ENCODE data around the gene GNG2. TPM values are rescaled to one million over a fixed set of nuclear protein-coding genes. Genes with fewer than 3 reads are reported as not detected.

Gene GNG2
- total and polyA plus RNA-seq, 7 donors: 1.4 to 8.2 (median 2.1) TPM

DNA sequence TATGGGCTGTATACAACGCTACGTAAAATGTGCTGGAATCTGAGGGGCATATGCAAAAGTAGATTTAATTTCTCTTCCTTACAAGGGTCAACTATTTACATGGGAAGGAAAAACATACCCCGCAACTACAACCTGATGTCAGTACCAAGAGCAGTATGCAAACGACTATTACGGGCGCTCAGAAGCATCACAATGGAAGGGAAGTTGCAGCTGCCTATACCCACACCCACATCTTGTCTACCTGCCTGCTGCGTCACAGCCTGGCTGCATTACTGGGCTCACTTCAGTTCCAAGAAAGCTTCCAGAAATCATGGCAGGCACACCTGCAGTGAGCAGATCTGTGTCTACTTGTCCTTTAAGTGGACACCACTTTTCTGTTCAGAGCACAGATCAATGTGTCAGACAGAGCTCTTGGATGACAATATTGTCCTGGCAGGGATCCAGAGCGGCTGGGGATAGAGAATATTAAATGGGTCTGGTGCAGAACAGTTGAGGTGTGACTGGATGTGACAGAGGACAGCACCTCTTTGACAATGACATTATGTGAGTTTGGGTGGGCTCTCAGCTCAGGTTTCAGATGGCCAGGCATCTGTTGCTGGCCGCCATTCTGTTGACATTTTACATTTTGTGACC lies 41.5 kb upstream of the GNG2 start:
- TF ChIP-seq, protein P1, sequence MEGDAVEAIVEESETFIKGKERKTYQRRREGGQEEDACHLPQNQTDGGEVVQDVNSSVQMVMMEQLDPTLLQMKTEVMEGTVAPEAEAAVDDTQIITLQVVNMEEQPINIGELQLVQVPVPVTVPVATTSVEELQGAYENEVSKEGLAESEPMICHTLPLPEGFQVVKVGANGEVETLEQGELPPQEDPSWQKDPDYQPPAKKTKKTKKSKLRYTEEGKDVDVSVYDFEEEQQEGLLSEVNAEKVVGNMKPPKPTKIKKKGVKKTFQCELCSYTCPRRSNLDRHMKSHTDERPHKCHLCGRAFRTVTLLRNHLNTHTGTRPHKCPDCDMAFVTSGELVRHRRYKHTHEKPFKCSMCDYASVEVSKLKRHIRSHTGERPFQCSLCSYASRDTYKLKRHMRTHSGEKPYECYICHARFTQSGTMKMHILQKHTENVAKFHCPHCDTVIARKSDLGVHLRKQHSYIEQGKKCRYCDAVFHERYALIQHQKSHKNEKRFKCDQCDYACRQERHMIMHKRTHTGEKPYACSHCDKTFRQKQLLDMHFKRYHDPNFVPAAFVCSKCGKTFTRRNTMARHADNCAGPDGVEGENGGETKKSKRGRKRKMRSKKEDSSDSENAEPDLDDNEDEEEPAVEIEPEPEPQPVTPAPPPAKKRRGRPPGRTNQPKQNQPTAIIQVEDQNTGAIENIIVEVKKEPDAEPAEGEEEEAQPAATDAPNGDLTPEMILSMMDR (IDR thresholded peaks at IDR 0.05): no peak
- Histone ChIP-seq H3K36me3 (ENCODE audit: insufficient read depth in 1 of 2, low read depth in 1 of 2) (no peaks in the 10 kb centered on the region), H3K27ac (no peak overlapping the region), H3K9me3 (no peaks in the 10 kb centered on the region), H3K27me3 (ENCODE audit: insufficient read depth in 3 of 3, low read length in 2 of 3) (no peaks in the 10 kb centered on the region), H3K4me3 (no peak overlapping the region), H3K4me1 (no peaks in the 10 kb centered on the region)
- ATAC-seq (no peak), DNase-seq (no peak)
- 82 to 90% (median 83%) methylated on average over 9 of the region's 9 CpGs for WGBS, 3 donors
- intact Hi-C loops (cut with DNase I): no loop called here

DNA sequence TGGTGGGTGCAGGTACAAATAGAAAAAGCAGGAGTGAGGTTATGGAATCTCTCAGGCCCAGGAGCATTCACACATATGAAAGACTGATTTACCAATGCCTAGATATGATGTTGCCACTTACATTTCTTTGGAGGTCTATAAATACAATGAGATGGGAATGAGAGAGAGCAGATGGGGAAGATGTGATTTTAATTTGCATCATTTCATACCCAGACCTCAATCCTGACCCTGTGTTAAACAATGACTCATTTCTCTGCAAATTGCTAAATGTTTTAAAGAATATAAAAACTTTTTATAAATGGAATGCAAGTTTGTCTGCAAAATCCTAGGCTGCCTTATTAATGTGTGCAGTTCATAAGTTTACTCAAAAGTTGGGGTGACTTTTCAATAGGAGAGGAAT lies 38.6 kb upstream of the GNG2 start:
- TF ChIP-seq, protein P1 (IDR thresholded peaks at IDR 0.05): no peak
- intact Hi-C loops (cut with DNase I): no loop called here
- no peak overlapping the region for H3K27ac ChIP-seq
- no peaks in the 10 kb centered on the region for H3K9me3 ChIP-seq
- no peak overlapping the region for H3K4me3 ChIP-seq
- no peaks in the 10 kb centered on the region for H3K36me3 ChIP-seq (ENCODE audit: insufficient read depth in 1 of 2, low read depth in 1 of 2)
- DNase-seq (no peak), ATAC-seq (no peak)
- H3K4me1 ChIP-seq: no peaks in the 10 kb centered on the region
- no peaks in the 10 kb centered on the region for H3K27me3 ChIP-seq (ENCODE audit: insufficient read depth in 3 of 3, low read length in 2 of 3)

DNA sequence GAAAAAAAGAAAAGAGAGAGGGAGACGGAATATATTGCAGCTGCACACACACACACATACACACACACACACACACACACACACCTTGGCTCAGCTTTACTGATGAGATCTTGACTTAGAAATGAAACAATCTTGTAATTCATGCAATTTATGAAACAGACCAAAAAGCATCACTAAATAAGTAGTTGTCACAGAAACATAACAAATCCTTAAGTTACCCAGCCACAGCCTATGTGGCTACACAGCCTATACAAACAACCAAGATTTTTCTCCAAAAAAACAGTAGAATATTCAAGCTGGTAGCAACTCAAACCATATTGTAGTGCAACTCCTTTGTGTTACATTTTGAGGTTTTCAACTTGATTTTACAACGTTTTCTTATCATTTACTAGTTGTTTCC lies 37.9 kb upstream of the GNG2 start:
- intact Hi-C loops (cut with DNase I): no loop called here
- 47 to 62% (median 49%) methylated on average over 2 of the region's 2 CpGs for WGBS, 3 donors
- Histone ChIP-seq H3K4me1 (no peaks in the 10 kb centered on the region), H3K27me3 (ENCODE audit: insufficient read depth in 3 of 3, low read length in 2 of 3) (no peaks in the 10 kb centered on the region), H3K36me3 (ENCODE audit: insufficient read depth in 1 of 2, low read depth in 1 of 2) (no peaks in the 10 kb centered on the region), H3K27ac (no peak overlapping the region), H3K4me3 (no peak overlapping the region), H3K9me3 (no peaks in the 10 kb centered on the region)
- DNase-seq (no peak), ATAC-seq (no peak)
- TF ChIP-seq, protein P1 (IDR thresholded peaks at IDR 0.05): no peak

DNA sequence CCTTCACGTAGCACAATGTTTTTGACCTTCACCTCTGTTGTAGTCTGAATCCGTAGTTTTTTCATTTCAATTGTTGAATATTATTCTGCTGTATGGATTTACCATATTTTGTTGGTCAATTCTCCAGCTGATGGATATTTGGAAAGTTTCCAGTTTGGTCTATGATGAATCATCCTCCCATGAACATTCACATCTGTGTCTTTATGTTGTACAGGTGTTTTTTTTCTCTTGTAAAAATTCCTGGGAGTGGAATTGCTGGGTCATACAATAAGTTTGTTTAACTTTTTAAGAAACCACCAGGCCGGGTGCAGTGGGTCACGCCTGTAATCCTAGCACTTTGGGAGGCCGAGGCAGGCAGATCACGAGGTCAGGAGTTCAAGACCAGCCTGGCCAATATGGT lies 36.7 kb upstream of the GNG2 start:
- Histone ChIP-seq H3K27ac (no peak overlapping the region), H3K36me3 (ENCODE audit: insufficient read depth in 1 of 2, low read depth in 1 of 2) (no peaks in the 10 kb centered on the region), H3K27me3 (ENCODE audit: insufficient read depth in 3 of 3, low read length in 2 of 3) (no peaks in the 10 kb centered on the region), H3K4me1 (no peaks in the 10 kb centered on the region), H3K9me3 (no peaks in the 10 kb centered on the region), H3K4me3 (no peak overlapping the region)
- intact Hi-C loops (cut with DNase I): no loop called here
- whole genome bisulfite sequencing, 3 donors: 69 to 75% (median 70%) methylated on average over 6 of the region's 6 CpGs
- no peak for DNase-seq
- TF ChIP-seq, protein P1 (IDR thresholded peaks at IDR 0.05): no peak
- ATAC-seq: no peak

DNA sequence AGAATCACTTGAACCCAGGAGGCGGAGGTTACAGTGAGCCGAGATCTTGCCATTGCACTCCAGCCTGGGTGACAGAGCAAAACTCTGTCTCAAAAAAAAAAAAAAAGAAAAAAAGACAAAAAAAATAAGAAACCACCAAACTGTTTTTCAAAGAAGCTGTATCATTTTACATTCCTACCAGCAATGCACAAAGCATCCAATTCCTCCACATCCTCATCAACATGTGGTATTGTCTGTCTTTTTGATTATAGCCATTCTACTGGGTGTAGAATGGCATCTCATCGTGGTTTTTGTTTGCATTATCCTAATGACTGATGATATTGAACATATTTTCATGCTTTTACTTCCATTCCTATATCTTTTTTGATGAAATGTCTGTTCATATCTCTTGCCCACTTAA lies 36.2 kb upstream of the GNG2 start:
- Histone ChIP-seq H3K4me1 (no peaks in the 10 kb centered on the region), H3K4me3 (no peak overlapping the region), H3K36me3 (ENCODE audit: insufficient read depth in 1 of 2, low read depth in 1 of 2) (no peaks in the 10 kb centered on the region), H3K27me3 (ENCODE audit: insufficient read depth in 3 of 3, low read length in 2 of 3) (peaks cover 0 to 2% (median 0%) of the 10 kb centered on the region in 3 donors), H3K27ac (no peak overlapping the region), H3K9me3 (no peaks in the 10 kb centered on the region)
- WGBS, 3 donors: 80 to 82% (median 82%) methylated on average over 3 of the region's 3 CpGs
- ATAC-seq (no peak), DNase-seq (no peak)
- intact Hi-C loops (cut with DNase I): no loop called here
- TF ChIP-seq, protein P1 (IDR thresholded peaks at IDR 0.05): no peak

Measured in psoas muscle (tissue), 8 donors.